RCC 7860 (cell line): ENCODE measurements around the gene CERS4.
A peak's percentile ranks its signal among the peaks of the same experiment; 100 is the strongest.
"Not testable (repeated sequence)": the region's sequence is repeated elsewhere in the genome, so short reads cannot be mapped to it uniquely, and the experiment has no call there.

Experiments
- DNase-seq: peaks from one replicate; pipeline ENCODE4 v3.0.0-alpha.2; 2015; ENCODE audit warnings: low spot score
- FAIRE-seq: peaks from 2 replicates; lab custom pipeline; 2012; peaks lifted over from hg19 to GRCh38; lab: Jason Lieb, UNC

Gene CERS4

DNA sequence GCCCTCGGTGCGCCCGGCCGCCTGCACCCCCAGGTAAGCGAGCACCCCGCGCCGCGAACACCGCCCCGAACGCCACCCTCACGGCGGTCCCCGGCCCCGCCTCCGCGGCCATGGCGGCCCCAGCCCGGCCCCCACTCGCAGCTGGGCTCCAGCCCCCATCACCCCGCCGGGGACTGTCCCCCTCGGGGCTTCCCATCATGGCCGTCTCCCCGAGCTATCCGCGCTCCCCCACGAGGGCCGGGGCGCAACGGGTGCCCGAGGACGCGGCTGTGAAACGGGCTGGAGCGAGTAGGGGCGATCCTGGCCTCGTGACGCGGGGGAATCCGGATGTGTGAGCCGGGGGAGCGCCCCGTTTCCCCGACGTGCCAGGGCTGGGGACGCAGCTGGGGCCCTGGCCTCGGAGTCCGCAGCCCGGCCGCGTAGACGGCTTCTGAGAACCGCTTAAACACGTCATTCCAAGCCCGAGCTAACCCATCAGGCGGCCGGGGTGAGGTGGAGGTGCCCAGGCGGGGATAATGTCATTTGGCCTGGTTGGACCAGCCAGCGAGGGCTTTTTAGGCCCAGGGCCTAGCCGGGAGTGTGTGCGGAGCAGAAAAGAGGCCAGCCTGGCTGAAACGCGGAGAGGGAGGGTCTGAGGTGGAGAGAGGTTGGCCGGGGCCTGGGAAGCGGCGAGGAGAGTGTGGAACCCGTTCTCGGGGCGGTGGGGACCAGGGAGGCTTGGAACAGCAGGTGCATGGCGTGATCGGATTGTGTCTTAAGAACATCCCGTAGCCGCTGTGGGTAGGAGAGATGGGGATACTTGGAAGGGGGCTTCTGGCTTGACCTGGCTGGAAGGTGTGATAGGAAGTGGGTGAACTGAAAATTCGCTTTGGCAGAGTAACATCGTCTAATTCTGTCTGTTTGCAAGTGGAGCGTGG is 550 bp downstream of the CERS4 start:
- DNase-seq, result no peak
- FAIRE-seq, result no peak

DNA sequence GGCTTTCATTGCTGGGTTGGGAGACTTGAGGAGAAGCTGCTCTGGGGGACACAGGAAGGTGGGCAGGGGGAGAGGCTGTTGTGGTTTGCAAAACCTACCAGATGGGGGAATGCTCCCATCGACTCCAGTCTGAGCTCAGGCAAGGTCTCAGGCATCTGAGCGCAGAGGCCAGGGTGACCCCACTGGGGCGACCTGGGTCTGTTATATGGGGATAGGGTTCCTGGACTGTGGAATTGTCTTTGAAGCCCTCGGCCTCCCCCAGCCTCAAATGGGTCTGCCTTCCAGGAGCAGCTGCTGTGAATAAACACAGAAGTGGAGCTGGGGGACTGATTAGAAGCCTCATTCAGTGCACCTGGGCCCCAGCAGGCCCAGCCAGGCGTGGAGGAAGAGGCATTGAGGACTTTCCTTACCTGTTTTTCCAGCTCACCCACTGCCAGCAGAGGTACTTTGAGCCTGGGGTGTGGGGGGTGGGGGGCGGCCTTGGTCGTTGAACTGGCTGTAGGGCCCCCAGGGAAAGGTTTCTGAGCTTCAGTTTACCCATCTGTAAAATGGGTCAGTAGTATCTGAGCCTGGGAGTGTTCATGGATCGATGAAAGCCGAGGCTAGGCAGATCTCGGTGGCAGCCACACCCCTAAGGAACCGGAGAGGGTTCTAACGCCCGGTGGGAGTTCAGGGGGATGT is 1.4 kb downstream of the CERS4 start:
- FAIRE-seq (no peak), DNase-seq (no peak)

DNA sequence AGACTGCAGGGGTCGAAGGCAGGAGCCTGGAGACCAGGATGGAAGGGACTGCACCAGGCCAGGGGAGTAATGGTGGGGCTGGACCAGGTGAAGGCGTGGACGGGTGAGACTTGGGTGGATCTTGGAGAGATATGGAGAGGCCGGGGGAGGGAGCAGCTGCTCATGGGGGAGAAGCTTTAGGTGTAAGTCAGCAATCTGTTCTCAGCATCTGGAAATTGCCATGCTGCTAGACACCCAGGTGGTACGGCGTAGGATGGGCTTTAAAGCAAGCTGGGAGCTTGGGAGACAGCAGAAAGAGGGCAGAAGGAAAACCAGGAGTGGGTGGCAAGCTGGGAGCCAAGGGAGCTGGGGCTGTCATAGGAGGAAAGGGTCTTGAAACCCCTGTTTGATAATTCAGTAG is 3.0 kb downstream of the CERS4 start:
- FAIRE-seq, result no peak
- DNase-seq, result no peak

DNA sequence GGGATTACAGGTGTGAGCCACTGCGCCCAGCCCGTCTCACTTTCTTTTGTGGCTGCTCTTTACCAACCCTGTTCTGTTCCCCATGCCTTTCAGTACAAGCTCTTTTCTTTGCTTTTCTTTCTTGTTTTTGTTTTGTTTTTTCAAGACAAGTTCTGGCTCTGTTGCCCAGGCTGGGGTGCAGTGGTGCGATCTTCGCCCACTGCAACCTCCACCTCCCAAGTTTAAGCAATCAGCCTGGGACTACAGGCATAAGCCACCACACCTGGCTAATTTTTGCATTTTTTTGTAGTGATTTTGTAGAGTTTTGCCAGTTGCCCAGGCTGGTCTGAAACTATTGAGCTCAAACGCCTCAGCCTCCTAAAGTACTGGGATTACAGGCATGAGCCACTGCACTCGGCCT is 3.7 kb downstream of the CERS4 start:
- no peak for FAIRE-seq
- no peak for DNase-seq

DNA sequence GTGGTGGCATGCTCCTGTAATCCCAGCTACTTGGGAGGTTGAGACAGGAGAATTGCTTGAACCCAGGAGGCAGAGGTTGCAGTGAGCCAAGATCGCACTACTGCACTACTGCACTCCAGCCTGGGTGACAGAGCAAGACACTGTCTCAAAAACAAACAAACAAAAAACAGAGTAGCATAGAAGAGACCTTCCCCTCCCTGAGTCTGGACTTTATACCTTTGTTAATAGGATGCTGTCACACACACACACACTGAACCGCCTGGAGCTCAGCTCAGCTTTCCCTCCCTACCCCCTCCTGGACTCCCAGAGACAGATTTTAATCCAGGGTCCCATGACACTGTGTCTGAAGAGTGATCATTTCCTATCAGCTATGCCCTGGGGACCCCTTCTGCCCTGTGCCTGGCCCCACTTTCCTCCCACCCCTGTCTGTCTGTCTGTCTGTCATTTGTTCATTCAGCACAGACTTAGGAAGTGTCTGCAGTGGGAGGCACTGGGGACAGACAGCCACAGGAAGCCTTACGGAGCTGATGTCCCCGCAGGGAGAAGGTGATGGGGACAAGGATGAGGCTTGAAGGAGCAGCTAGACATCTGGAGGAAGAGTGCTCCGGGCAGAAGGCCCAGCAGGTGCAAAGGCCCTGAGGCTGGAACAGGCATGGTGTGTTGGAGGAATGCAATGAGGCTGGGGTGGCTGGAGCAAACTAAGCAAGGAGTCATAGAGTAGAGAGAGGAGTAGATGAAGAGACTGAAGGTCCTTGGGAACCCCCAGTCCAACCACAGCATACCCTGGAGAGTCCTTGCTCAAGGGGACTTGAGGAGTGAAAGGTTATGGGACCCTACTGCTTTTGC is 4.9 kb downstream of the CERS4 start:
- DNase-seq (no peak), FAIRE-seq (no peak)

DNA sequence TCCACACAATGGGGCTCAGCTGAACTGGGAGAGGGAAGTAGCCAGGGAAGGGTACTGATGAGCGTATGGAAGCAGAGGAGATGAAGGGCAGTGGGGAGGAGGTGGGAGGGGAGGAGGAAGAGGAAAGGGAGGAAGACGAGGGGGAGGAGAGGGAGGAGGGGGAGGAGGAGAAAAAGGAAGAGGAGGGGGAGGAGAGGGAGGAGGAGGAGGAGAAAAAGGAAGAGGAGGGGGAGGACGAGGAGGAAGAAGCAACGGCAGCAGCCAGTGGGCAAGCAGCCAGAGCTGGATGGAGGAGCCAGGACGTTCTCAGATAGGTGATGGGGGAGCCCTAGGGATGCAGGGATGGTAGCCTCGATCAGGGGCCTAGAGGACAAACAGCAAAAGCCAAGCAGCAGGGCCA is 5.6 kb downstream of the CERS4 start:
- DNase-seq (no peak), FAIRE-seq (no peak)

DNA sequence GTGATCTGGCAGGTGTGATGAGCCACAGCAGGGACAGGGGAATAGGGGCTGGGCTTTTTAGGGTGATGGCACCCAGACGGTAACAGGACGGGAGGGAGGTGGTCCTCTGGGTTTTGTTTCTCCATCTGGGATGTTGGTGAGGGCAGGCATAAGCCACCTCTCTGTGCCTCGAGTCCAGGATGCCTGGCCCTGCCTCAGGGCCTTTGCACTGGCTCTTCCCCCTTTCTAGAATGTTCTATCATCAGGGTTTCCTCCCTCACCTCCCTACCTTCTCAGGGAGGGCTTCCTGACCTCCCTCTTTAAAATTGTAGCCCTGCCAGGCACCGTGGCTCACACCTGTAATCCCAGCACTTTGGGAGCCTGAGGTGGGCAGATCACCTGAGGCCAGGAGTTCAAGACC is 6.6 kb downstream of the CERS4 start:
- DNase-seq, result no peak
- no peak for FAIRE-seq

DNA sequence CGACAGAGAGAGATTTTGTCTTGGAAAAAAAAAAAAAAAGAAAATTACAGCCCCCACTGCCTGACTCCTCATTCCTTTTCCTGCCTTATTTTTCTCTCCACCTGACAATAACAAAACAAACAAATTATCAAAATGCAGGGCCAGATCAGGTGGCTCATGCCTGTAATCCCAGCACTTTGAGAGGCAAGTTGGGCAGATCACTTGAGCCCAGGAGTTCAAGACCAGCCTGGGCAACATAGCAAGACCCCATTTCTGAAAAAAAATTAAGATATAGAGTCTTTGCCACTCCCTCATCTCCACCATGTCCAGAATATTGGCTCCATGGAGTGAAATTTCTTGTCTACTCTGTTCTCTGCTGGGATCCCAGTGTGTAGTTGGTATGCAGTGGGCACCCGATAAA is 7.2 kb downstream of the CERS4 start:
- DNase-seq, result no peak
- no peak for FAIRE-seq

DNA sequence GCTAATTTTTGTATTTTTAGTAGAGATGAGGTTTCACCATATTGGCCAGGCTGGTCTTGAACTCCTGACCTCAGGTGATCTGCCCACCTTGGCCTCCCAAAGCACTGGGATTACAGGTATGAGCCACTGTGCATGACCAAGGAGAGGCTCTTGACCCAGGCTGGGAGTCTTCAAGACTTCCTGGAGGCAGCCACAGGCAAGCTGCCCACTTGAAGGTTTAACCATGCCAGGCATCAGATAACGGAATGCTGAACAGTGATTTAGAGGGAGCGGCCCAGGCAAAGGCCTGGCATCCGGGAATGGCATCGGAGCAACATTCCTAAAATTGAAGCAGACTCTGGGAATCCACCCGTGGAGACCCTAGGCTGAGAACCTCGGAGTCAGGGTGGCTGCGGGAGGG is 9.0 kb downstream of the CERS4 start:
- FAIRE-seq, DNase-seq: not testable (repeated sequence)

DNA sequence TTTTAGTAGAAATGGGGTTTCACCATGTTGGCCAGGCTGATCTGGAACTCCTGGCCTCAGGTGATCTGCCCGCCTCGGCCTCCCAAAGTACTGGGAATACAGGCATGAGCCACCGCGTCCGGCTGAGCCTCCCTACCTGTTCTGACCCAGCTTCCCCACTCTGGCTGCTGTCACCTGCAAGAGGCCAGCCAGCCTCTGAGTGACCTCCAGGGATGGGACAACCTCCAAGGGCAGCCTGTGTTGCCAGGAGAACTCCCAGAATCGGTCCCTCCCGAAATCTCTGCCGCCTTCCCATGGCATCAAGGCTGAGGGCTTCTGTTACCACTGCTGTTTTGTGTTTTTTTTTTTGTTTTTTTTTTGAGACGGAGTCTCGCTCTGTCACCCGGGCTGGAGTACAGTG is 11.3 kb downstream of the CERS4 start:
- DNase-seq, result no peak
- no peak for FAIRE-seq

DNA sequence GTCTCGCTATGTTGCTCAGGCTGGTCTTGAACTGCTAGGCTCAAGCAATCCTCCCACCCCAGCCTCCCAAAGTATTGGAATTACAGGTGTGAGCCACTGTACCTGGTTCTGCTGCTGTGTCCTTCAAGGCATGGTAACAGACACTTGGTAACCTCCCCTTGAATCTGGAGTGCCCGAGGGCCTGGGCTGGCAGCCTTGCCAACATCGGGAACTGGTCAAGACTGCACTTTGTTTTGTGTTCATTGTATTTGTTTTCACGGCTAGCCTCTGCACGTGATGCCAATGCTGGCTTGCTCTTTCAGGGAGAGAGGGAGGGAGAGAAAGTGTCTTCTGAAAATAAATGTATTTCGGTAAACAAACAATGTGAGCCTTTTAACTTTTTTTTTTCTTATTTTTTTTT is 12.0 kb downstream of the CERS4 start:
- no peak for DNase-seq

DNA sequence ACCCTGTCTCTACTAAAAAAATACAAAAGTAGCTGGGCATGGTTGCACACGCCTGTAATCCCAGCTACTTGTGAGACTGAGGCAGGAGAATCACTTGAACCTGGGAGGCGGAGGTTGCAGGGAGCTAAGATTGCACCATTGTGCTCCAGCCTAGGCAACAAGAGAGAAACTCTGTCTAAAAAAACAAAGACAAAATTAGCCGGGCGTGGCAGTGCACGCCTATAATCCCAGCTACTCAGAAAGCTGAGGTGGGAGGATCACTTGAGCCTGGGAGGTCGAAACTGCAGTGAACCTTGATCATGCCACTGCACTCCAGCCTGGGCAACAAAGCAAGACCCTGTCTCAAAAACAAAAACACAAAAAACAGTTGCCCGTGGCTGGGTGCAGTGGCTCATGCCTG is 14.3 kb downstream of the CERS4 start:
- DNase-seq, FAIRE-seq: not testable (repeated sequence)

More for the DNA sequence above, 12.0 kb downstream of the CERS4 start:
- no peak for FAIRE-seq

DNA sequence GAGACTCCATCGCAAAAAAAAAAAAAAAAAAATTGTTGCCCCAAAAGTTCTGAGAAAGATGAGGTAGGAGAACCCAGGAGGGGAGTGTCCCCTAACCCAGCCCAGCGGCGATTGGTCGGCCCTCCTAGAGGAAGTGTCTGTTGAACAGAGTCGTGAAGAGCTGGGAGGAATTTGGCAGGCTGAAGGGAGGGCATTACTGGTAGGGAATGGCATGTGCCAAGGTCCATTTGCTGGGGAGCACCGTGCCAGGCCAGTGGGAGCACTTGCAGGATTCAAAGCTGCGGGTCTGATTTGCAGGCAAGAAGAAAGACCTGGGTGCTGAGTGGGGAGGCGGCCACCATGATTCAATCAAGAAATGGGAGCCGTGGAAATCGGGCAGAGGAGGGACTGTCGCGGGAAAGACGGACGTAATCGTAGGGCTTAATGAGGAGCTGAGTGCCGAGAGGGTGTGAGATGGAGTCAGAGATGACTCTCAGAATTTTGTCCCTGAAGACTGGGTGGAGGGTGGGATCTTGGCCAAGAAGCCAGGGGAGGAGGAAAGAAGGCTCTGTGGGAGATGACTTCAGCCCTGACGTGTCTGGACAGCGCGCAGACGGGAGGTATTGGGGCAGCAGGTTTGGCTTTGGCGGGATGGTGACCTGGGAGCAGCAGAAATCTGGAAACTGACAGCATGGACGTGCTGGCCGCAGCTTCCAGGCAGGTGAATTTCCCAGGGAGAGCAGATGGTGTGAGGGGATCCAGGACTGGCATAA is 15.4 kb downstream of the CERS4 start:
- FAIRE-seq (no peak), DNase-seq (no peak)

DNA sequence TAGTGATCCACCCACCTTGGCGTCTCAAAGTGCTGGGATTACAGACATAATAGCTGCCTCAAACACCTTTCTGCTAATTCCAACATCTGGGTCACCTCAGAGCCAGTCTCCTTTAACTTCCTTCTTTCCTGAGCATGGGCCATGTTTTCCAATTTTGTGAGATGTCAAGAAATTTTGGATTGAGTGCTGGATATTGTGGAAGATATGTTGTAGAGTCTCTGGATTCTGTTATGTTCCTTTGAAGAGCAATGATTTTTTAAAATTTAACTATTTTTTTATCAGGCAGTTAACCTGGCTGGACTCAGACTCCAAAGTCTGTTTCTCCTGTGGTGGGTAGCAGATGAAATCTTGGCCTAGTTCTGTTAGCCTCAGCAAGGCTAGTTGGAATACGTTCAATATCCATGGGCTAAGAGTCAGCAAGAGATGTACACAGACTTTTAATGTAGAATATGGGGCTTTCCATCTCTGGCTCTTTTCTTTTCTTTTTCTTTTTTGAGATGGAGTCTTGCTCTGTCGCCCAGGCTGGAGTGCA is 22.0 kb downstream of the CERS4 start:
- FAIRE-seq, result no peak
- no peak for DNase-seq

DNA sequence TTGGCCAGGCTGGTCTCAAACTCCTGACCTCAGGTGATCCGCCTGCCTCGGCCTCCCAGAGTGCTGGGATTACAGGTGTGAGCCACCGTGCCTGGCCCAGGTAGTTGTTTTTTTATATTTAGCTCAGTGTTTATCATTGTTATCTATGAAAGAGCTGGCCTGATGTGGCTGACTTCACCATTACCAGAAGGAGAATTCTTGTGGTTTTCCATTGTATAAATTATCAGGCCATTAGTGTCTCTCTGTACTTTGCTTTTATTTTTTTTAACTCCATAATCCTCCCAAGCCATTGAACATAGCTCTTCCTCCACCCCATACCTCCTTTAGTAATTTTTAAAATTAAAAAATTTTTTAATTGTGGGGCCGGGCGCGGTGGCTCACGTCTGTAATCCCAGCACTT is 24.2 kb downstream of the CERS4 start:
- no peak for DNase-seq
- FAIRE-seq, result no peak

DNA sequence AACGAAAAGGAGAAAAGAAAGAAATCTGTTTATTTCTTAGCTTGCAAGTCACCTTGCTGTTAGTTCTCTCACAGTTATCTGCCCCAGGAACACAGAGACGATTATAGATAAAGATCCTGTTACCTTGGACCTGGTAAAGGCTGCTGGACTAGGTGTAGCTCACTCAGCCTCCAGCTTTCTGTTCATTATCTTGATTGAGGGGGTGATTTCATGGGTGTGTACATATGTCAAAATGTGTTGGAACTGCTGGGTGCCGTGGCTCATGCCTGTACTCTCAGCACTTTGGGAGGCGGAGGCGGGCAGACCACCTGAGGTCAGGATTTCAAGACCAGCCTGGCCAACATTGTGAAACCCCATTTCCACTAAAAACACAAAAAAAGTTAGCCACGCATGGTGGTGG is 27.9 kb downstream of the CERS4 start:
- no peak for DNase-seq
- FAIRE-seq, result no peak

DNA sequence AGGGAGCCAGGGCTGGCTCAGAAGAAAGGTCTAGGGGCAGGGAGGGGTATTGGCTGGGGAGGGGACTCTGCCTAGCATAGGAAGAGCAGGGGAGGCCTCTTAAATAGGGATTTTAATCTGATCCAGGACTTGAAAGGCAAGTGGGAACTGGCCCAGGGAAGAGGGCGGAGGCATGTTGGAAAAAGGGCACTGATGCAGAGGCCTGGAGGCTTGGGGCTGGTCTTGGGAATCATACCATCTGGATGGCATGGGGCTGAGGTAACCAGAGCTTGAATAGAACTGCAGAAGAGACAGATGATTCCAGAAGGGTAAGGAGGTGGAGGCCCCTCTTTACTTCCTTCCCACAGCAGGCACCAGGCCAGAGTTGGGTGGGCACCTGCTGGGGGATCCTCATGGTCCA is 29.1 kb downstream of the CERS4 start:
- FAIRE-seq (no peak), DNase-seq (no peak)

DNA sequence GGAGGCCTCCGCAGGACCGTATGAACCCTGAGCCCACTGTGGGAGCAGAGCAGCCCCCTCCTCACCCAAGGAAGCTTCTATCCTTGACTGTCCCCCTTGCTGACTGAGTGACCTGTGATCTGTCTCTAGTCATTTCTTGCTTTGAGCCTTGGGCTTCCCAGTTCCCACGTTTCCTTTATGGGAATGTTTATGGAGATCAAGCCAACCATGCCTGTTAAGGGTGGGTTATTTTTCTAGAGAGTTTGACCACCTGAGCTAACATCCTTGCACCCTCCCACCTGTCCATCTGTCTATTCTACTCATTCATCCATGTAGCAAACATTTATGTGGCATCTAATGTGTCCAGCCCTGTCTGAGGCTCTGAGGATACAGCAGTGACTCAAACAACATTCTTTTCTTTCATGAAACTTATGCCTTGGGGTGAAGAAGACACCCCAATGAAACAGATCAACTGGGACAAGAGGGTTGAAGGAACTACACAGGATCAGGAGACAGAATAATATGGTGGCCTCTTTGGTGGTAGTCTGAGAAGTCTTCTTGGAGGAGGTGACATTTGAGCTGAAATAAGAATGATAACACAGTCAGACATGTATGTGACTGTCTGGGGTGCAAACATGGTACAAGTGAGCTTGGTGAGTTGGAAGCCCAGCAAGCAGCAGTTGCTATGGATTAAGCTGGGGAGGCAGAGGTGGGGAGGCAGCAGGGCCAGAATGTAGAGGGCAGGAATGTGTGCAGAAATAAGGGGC is 30.5 kb downstream of the CERS4 start:
- FAIRE-seq, result no peak
- DNase-seq, result no peak

DNA sequence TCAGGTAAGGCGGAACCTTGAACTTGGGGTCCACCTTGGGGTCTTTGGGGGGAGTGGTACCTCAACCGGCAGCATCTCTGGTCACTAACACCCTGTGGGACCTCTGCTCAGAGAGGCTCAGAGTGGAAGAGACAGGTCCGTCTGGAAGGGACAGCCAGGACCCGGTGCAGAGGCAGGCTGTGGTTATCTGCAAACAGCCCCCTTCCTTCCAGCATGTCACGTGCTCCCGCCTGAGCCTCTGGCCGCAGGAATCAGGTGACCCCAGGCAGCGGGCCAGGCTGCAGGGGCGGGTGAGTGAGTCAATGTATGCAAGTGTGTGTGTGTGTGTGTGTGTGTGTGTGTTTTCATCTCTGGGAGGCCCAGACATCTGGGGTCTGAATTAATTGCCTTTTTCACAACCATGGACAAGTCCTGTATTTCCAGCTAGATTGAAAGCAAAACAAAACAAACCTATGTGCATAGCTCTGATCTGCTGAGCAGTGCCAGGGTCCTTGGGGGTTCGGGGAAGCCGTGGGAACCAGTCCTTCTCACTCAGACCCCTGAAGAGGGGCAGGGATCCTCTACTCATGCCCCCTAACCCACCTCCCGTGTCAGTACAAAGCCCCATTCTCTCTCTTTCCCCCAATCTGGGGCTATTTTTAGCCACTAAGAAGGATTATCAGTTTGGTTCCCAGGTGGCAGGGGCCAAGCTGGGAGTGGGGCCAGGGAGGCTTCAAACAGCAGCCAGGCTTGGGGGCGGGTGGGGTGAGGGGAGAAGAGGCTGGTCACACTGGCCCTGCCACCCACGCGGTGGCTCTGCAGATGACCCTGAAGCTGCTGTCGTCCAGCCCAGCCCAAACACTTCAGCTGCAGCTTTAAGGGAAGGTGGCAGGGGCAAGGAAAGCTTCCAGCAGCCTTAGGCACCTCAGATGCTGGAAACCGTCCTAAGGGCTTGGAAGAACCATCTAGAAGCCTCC is 31.4 kb downstream of the CERS4 start:
- FAIRE-seq (no peak), DNase-seq (peak; percentile 60)
